ENCODE measurements around the gene ALOX15.

DNA sequence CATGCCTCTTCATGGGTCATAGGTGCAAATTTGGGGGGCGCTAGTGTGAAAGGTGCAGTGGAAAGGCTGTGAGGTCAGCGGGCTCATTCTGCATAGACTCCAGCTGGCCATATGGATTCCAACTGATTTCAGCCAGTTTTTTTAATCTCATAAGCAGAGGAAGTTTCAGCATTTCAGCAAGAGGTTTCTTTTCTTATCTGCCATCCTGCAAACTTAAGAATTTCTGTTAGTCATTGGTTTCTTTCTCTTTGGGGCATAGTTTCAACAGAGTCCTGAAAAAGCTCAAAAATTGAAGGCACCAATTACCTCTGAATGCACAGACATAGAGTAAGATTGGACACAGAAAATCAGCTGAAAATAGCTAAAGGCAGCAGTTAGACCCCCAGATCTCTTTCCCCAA is 16.2 kb upstream of the ALOX15 start:
- TF ChIP-seq EZH2phosphoT487 (conservative IDR thresholded peaks at IDR 0.05; ENCODE audit: low read length): no peak
- TF ChIP-seq CTCF (IDR thresholded peaks at IDR 0.05; ENCODE audit: insufficient read depth, low read length, poor library complexity, severe bottlenecking): no peak

Measured in SU-DHL-6 (cell line).